H1 (cell line): ENCODE measurements around the gene KIAA0586. TPM values are rescaled to one million over a fixed set of nuclear protein-coding genes. Genes with fewer than 3 reads are reported as not detected.

ENCODE experiments used
- CTCF ChIA-PET: fragments of 300-600 bp; sonication (Branson Sonifier 250); formaldehyde crosslinking; loops from one replicate; lab custom pipeline; 2021; ENCODE audit not compliant: partially characterized antibody; lab: Charles Lee
- POLR2A ChIA-PET: fragments of 300-600 bp; sonication (Branson Sonifier 250); formaldehyde crosslinking; loops from one replicate; lab custom pipeline; 2021; ENCODE audit warnings: inconsistent platforms; ENCODE audit not compliant: partially characterized antibody; lab: Charles Lee
- DNase-seq, 2 experiments: peaks; one replicate each; pipeline versions ENCODE4 v3.0.0 to v3.0.0-alpha.2; 2010 to 2022; ENCODE audit warnings: low spot score in 2 of 2, low read depth in 1 of 2, mixed read lengths in 1 of 2
- FAIRE-seq: peaks from 2 replicates; lab custom pipeline; 2011; peaks lifted over from hg19 to GRCh38; lab: Jason Lieb, UNC
- H2AFZ ChIP-seq: 2 replicates; pipeline ENCODE4 v1.8.1; 2012; ENCODE audit warnings: low read length, inconsistent platforms
- H2AK5ac ChIP-seq: 2 replicates; pipeline ENCODE4 v1.6.1; 2013; ENCODE audit warnings: low read depth, low read length
- H2BK120ac ChIP-seq: replicated peaks from 2 replicates; pipeline ENCODE3; 2013; ENCODE audit warnings: low read depth, low read length, inconsistent platforms
- H2BK12ac ChIP-seq: 2 replicates; pipeline ENCODE4 v1.6.1; 2013; ENCODE audit warnings: low read depth, low read length
- H2BK15ac ChIP-seq: 2 replicates; pipeline ENCODE4 v1.6.1; 2013; ENCODE audit warnings: low read length
- H2BK20ac ChIP-seq: 2 replicates; pipeline ENCODE4 v1.6.1; 2013; ENCODE audit warnings: low read length
- H2BK5ac ChIP-seq: 2 replicates; pipeline ENCODE4 v1.6.1; 2013; ENCODE audit warnings: low read depth, low read length
- H3K14ac ChIP-seq: 2 replicates; pipeline ENCODE4 v1.6.1; 2013; ENCODE audit warnings: inconsistent platforms; ENCODE audit not compliant: insufficient read length
- H3K18ac ChIP-seq: 2 replicates; pipeline ENCODE4 v1.6.1; 2013; ENCODE audit warnings: low read length; ENCODE audit errors: extremely low read depth
- H3K23ac ChIP-seq: 2 replicates; pipeline ENCODE4 v1.6.1; 2013; ENCODE audit warnings: inconsistent platforms; ENCODE audit not compliant: insufficient read length
- H3K23me2 ChIP-seq: 2 replicates; pipeline ENCODE4 v1.6.1; 2013; ENCODE audit warnings: low read depth, low read length
- H3K27ac ChIP-seq: 2 replicates; pipeline ENCODE4 v1.6.1; 2011; ENCODE audit warnings: low read depth, low read length, inconsistent platforms
- H3K27me3 ChIP-seq, 4 experiments: replicated peaks in 1 of 4; 1 replicate in 1 of 4; 2 replicates in 3 of 4; pipeline versions ENCODE4 v1.6.1 to v1.8.1; 2011 to 2013; ENCODE audit warnings: low read length in 3 of 4, mild to moderate bottlenecking in 3 of 4, inconsistent platforms in 2 of 4, mixed read lengths in 2 of 4, moderate library complexity in 1 of 4; ENCODE audit not compliant: control insufficient read depth in 3 of 4, insufficient read depth in 3 of 4; ENCODE audit errors: extremely low read depth in 1 of 4
- H3K36me3 ChIP-seq, 4 experiments: 2 replicates each; pipeline versions ENCODE4 v1.6.1 to v1.8.1; 2011 to 2013; ENCODE audit warnings: mild to moderate bottlenecking in 4 of 4, low read length in 3 of 4, moderate library complexity in 2 of 4, control low read depth in 1 of 4, inconsistent platforms in 1 of 4; ENCODE audit not compliant: insufficient read depth in 4 of 4, control insufficient read depth in 2 of 4
- H3K4ac ChIP-seq: replicated peaks from 2 replicates; pipeline ENCODE3; 2013; ENCODE audit warnings: low read length, low read depth, mixed read lengths, inconsistent platforms; ENCODE audit not compliant: insufficient read length
- H3K4me1 ChIP-seq, 4 experiments: replicated peaks in 1 of 4; 1 replicate in 1 of 4; 2 replicates in 3 of 4; pipeline versions ENCODE4 v1.6.1 to v1.8.1; 2011 to 2013; ENCODE audit warnings: low read length in 3 of 4, inconsistent platforms in 2 of 4, mixed read lengths in 1 of 4; ENCODE audit not compliant: insufficient read depth in 4 of 4, control insufficient read depth in 3 of 4
- H3K4me2 ChIP-seq, 2 experiments: 2 replicates each; pipeline versions ENCODE4 v1.6.1 to v1.8.1; 2011 to 2013; ENCODE audit warnings: low read depth in 2 of 2, low read length in 2 of 2, control low read depth in 1 of 2, inconsistent platforms in 1 of 2, mild to moderate bottlenecking in 1 of 2; ENCODE audit not compliant: insufficient read depth in 1 of 2
- H3K4me3 ChIP-seq, 4 experiments: fragments of 200-600, 300-600 bp in 1 of 4; sonication (generic), shearing (Covaris generic), sonication (Bioruptor Twin) in 1 of 4; 2 replicates each; pipeline versions ENCODE4 v1.5.1 to v1.8.1; 2011 to 2016; ENCODE audit warnings: low read length in 4 of 4, low read depth in 3 of 4, control low read depth in 2 of 4, inconsistent platforms in 2 of 4, mild to moderate bottlenecking in 2 of 4, mixed read lengths in 1 of 4, moderate library complexity in 1 of 4; ENCODE audit not compliant: insufficient read depth in 2 of 4; ENCODE audit errors: extremely low read depth in 1 of 4
- H3K56ac ChIP-seq: replicated peaks from 2 replicates; pipeline ENCODE3; 2013; ENCODE audit warnings: low read depth, mild to moderate bottlenecking, mixed read lengths, low read length, inconsistent platforms; ENCODE audit not compliant: insufficient read length
- H3K79me1 ChIP-seq: 2 replicates; pipeline ENCODE4 v1.6.1; 2013; ENCODE audit warnings: low read depth, low read length, control low read depth
- H3K79me2 ChIP-seq, 2 experiments: 2 replicates each; pipeline versions ENCODE4 v1.6.1 to v1.8.1; 2012 to 2013; ENCODE audit warnings: low read length in 2 of 2, mild to moderate bottlenecking in 2 of 2, inconsistent platforms in 1 of 2; ENCODE audit not compliant: insufficient read depth in 2 of 2, control insufficient read depth in 1 of 2
- H3K9ac ChIP-seq, 4 experiments: replicated peaks in 1 of 4; 1 replicate in 1 of 4; 2 replicates in 3 of 4; pipeline versions ENCODE4 v1.6.1 to v1.8.1; 2011 to 2013; ENCODE audit warnings: low read depth in 3 of 4, low read length in 3 of 4, control low read depth in 2 of 4, mild to moderate bottlenecking in 2 of 4, moderate library complexity in 2 of 4, inconsistent platforms in 1 of 4; ENCODE audit errors: extremely low read depth in 1 of 4
- H3K9me3 ChIP-seq, 2 experiments: 2 replicates each; pipeline versions ENCODE4 v1.6.1 to v1.8.1; 2012 to 2013; ENCODE audit warnings: mild to moderate bottlenecking in 2 of 2, moderate library complexity in 2 of 2, control low read depth in 1 of 2, inconsistent platforms in 1 of 2, low read depth in 1 of 2, low read length in 1 of 2, mixed read lengths in 1 of 2; ENCODE audit not compliant: insufficient read depth in 2 of 2
- H4K20me1 ChIP-seq, 2 experiments: replicated peaks in 1 of 2; 2 replicates each; pipeline versions ENCODE3 to v1.8.1; 2011 to 2013; ENCODE audit warnings: inconsistent platforms in 2 of 2, low read length in 2 of 2, mild to moderate bottlenecking in 1 of 2; ENCODE audit not compliant: insufficient read depth in 2 of 2, control insufficient read depth in 1 of 2
- H4K5ac ChIP-seq: 2 replicates; pipeline ENCODE4 v1.6.1; 2013; ENCODE audit warnings: low read length, low read depth, mixed read lengths, inconsistent platforms; ENCODE audit not compliant: insufficient read length
- H4K8ac ChIP-seq: 2 replicates; pipeline ENCODE4 v1.8.0; 2013; ENCODE audit warnings: mild to moderate bottlenecking, moderate library complexity, low read length, inconsistent platforms; ENCODE audit not compliant: insufficient read depth; ENCODE audit errors: extremely low read depth
- H4K91ac ChIP-seq: replicated peaks from 2 replicates; pipeline ENCODE3; 2013; ENCODE audit warnings: low read length, mixed read lengths, inconsistent platforms; ENCODE audit not compliant: insufficient read length
- WGBS, 2 experiments: shearing (Covaris generic) in 1 of 2; methylation state at CpG; one replicate each; pipeline versions ENCODE4 v1.1.6 to v1.1.7; 2013 to 2015; ENCODE audit warnings: low lambda C conversion rate in 2 of 2, mixed read lengths in 2 of 2, inconsistent platforms in 1 of 2, low coverage in 1 of 2, missing lambda C conversion rate in 1 of 2; ENCODE audit not compliant: insufficient replicate concordance in 2 of 2, insufficient coverage in 1 of 2, insufficient read length in 1 of 2; ENCODE audit errors: extremely low coverage in 1 of 2, missing lambda C conversion rate in 1 of 2; 5-methylcytosine and 5-hydroxymethylcytosine counted together
- polyA plus RNA-seq, 7 experiments: library from polyadenylated mRNA; depleted of rRNA in 3 of 7; stranded (reverse) in 5 of 7; unstranded in 2 of 7; fragments of >200 nt in 5 of 7; fragments of 200-250 nt in 2 of 7; gene quantifications; 1 replicate in 5 of 7; 2 replicates in 1 of 7; 4 replicates in 1 of 7; pipeline versions ENCODE4 v1.2.1 to v1.2.3, GENCODE V29; 2011 to 2013; ENCODE audit warnings: missing spikeins in 2 of 7, mixed read lengths in 2 of 7
- total RNA-seq: library from RNA; stranded (reverse); fragmentation: NEBNext Ultra II Directional; extraction: Animal tissue kit (Norgen Biotek cat#: 25700); gene quantifications from 2 replicates; pipeline ENCODE4 v1.2.1, GENCODE V29; 2021

Gene KIAA0586
- total and polyA plus RNA-seq, 2 of the 8 experiments (the other 6 are each of a cell fraction or from before 2014, with no cell fraction given) = 7.2 to 24.8 TPM

DNA sequence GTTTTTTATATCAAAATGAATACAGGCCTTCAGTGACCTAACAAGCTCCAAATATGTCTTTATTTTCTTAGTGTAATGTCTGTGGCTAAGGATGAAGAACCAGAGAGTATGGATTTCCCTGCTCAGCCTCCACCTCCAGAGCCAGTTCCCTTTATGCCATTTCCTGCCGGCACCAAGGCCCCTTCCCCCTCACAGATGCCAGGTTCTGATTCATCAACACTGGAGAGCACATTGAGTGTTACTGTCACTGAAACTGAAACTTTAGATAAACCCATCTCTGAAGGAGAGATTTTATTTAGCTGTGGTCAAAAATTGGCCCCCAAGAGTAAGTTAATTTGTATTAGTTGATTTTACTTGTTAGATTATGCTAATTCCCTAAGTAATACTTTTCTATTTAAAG is 61.0 kb downstream of the KIAA0586 start:
- Histone ChIP-seq H2AFZ (no peak overlapping the region), H2BK15ac (no peak overlapping the region), H3K4me2 (no peak overlapping the region), H3K23me2 (no peaks in the 10 kb centered on the region), H2BK120ac (no peak overlapping the region), H3K9ac (no peak overlapping the region; a peak in 1 of 7 replicates), H3K4me1 (no peaks in the 10 kb centered on the region), H3K27ac (no peak overlapping the region), H4K20me1 (no peaks in the 10 kb centered on the region), H2AK5ac (no peak overlapping the region), H3K9me3 (no peaks in the 10 kb centered on the region), H3K23ac (no peak overlapping the region), H3K27me3 (no peaks in the 10 kb centered on the region), H3K4ac (no peak overlapping the region), H2BK5ac (no peak overlapping the region), H3K79me2 (no peaks in the 10 kb centered on the region), H3K36me3 (peaks cover 0 to 26% (median 1%) of the 10 kb centered on the region in 4 experiments; a peak in 4 of 8 replicates), H2BK20ac (no peak overlapping the region), H4K8ac (no peak overlapping the region), H3K56ac (no peak overlapping the region), H2BK12ac (no peak overlapping the region), H4K5ac (no peak overlapping the region), H3K79me1 (no peaks in the 10 kb centered on the region), H3K4me3 (no peak overlapping the region), H3K18ac (no peak overlapping the region), H4K91ac (no peak overlapping the region), H3K14ac (no peak overlapping the region)
- FAIRE-seq (no peak), DNase-seq (no peak)
- WGBS, 2 experiments = 87% methylated on average over 1 of the region's 1 CpG; no CpG with 5 or more reads in 1 of the 2 experiments
- POLR2A ChIA-PET = interaction anchor here (0.5 kb wide), 1 partner anchor 1994 kb away, joined by 3 read pairs; no protein-coding TSS in a partner anchor
- CTCF ChIA-PET = interaction anchor here (1.2 kb wide), 1 partner anchor 13 kb away, joined by 4 read pairs; no protein-coding TSS in a partner anchor
